Testis (tissue), 2 donors: ENCODE results near the gene UBE2V1.

Source experiments
- POLR2A ChIP-seq: fragments of 450-650 bp; IDR thresholded peaks from one replicate; pipeline ENCODE4 v1.6.1; 2017; ENCODE audit warnings: antibody characterized with exemption, mild to moderate bottlenecking, moderate library complexity
- TF ChIP-seq, protein P1 (sequence below), 3 experiments: fragments of 450-650 bp in 2 of 3; fragments of 200-600 bp in 1 of 3; sonication (generic) in 1 of 3; IDR thresholded peaks; one replicate each; pipeline ENCODE4 v1.5.1; 2016 to 2019; ENCODE audit warnings: antibody characterized with exemption in 3 of 3, mild to moderate bottlenecking in 2 of 3, moderate library complexity in 1 of 3

DNA sequence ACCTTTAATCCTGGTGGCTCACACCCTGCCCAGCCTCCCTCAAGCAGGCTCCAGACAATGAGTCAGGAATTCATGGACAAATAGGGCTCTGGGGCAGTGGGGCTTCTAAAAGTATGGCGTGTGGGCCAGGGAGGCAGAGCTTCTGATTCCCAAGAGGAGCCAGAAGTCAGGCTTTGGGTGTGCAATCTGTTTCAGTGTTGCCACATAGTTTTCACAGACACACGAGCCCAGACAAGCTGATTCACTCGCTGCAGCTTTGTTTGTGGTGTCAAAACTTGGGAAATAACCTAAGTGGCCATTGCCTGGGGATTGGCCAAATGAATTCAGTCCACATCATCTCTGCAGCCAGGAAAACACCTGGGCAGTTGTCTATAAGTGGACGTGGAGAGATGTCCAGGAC, 31.4 kb upstream of the UBE2V1 start:
- no peak for TF ChIP-seq POLR2A
- TF ChIP-seq, protein P1, sequence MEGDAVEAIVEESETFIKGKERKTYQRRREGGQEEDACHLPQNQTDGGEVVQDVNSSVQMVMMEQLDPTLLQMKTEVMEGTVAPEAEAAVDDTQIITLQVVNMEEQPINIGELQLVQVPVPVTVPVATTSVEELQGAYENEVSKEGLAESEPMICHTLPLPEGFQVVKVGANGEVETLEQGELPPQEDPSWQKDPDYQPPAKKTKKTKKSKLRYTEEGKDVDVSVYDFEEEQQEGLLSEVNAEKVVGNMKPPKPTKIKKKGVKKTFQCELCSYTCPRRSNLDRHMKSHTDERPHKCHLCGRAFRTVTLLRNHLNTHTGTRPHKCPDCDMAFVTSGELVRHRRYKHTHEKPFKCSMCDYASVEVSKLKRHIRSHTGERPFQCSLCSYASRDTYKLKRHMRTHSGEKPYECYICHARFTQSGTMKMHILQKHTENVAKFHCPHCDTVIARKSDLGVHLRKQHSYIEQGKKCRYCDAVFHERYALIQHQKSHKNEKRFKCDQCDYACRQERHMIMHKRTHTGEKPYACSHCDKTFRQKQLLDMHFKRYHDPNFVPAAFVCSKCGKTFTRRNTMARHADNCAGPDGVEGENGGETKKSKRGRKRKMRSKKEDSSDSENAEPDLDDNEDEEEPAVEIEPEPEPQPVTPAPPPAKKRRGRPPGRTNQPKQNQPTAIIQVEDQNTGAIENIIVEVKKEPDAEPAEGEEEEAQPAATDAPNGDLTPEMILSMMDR (IDR thresholded peaks at IDR 0.05): no peak
